Sigmoid colon (tissue), 7 donors: ENCODE data around the gene IL31RA. TPM values are rescaled to one million over a fixed set of nuclear protein-coding genes. Genes with fewer than 3 reads are reported as not detected.

Source experiments
- DNase-seq: peaks from one replicate; pipeline ENCODE4 v3.0.0-alpha.2; 2019
- H3K27ac ChIP-seq, 4 donors: fragments of 200-600 bp; sonication (generic); one replicate each; pipeline ENCODE4 v1.5.1; 2016 to 2019; ENCODE audit warnings: mild to moderate bottlenecking in 1 of 4
- H3K27me3 ChIP-seq, 3 donors: fragments of 200-600 bp; sonication (generic); one replicate each; pipeline ENCODE4 v1.5.1; 2019; ENCODE audit warnings: mild to moderate bottlenecking in 1 of 3
- H3K36me3 ChIP-seq, 4 donors: fragments of 200-600 bp; sonication (generic); one replicate each; pipeline ENCODE4 v1.5.1; 2016 to 2019
- H3K4me1 ChIP-seq, 4 donors: fragments of 200-600 bp; sonication (generic); one replicate each; pipeline ENCODE4 v1.5.1; 2017 to 2019
- H3K4me3 ChIP-seq, 4 donors: fragments of 200-600 bp; sonication (generic); one replicate each; pipeline ENCODE4 v1.5.1; 2017 to 2019; ENCODE audit warnings: mild to moderate bottlenecking in 2 of 4, moderate library complexity in 1 of 4
- H3K9me3 ChIP-seq, 4 donors: fragments of 200-600 bp in 3 of 4; sonication (generic) in 3 of 4; one replicate each; pipeline versions ENCODE4 v1.5.1 to v1.6.1; 2013 to 2019
- CTCF ChIP-seq, 4 experiments: fragments of 450-650 bp in 3 of 4; fragments of 200-600 bp in 1 of 4; IDR thresholded peaks; one replicate each; pipeline ENCODE4 v1.5.1; 2016 to 2019; ENCODE audit warnings: antibody characterized with exemption in 4 of 4, mild to moderate bottlenecking in 3 of 4, moderate library complexity in 2 of 4
- EP300 ChIP-seq, 4 donors: sonication (generic); formaldehyde crosslinking; IDR thresholded peaks; one replicate each; pipeline ENCODE4 v1.6.1; 2017; ENCODE audit warnings: antibody characterized with exemption in 4 of 4
- POLR2A ChIP-seq, 2 donors: fragments of 450-650 bp; IDR thresholded peaks; one replicate each; pipeline ENCODE4 v1.6.1; 2016; ENCODE audit warnings: antibody characterized with exemption in 2 of 2, mild to moderate bottlenecking in 2 of 2, moderate library complexity in 2 of 2
- POLR2AphosphoS5 ChIP-seq, 4 donors: sonication (generic); formaldehyde crosslinking; IDR thresholded peaks; one replicate each; pipeline ENCODE4 v1.6.1; 2017; ENCODE audit warnings: antibody characterized with exemption in 4 of 4
- WGBS, 2 donors: extraction: QIAGEN DNeasy Blood & Tissue Kit; methylation state at CpG; one replicate each; pipeline ENCODE4 v1.1.7; 2013; 5-methylcytosine and 5-hydroxymethylcytosine counted together
- intact Hi-C: fragments of 100-400 bp; cut with DNase I; formaldehyde crosslinking; loops from one replicate; pipeline ENCODE4 v1.15.1; 2023
- polyA plus RNA-seq, 3 donors: library from polyadenylated mRNA; stranded (reverse); fragments of 200-250 nt; gene quantifications; one replicate each; pipeline ENCODE4 v1.2.3, GENCODE V29; 2013
- total RNA-seq, 4 donors: library from RNA; depleted of rRNA; stranded (reverse); fragments of >200 nt; gene quantifications; one replicate each; pipeline ENCODE4 v1.1.0, GENCODE V29; 2016
- donor health status: healthy with polysubstance abuse.
- donor health status: Bipolar disorder and iron deficiency.
- donor health status: healthy.

The IL31RA gene
- total and polyA plus RNA-seq, 7 donors = 0.09 to 3.3 (median 1.5) TPM; not detected in 3

GRCh38 chr5:55923177-55923771 is 72.1 kb downstream of the IL31RA start:
- intact Hi-C loops = no loop called here
- no peaks in the 10 kb centered on the region for H3K4me1 ChIP-seq
- TF ChIP-seq POLR2A (IDR thresholded peaks at IDR 0.05) = no peak
- TF ChIP-seq CTCF (IDR thresholded peaks at IDR 0.05) = no peak
- TF ChIP-seq POLR2AphosphoS5 (IDR thresholded peaks at IDR 0.05) = no peak
- no peaks in the 10 kb centered on the region for H3K36me3 ChIP-seq
- H3K4me3 ChIP-seq = peak overlapping the region in 3 of 4 donors; percentile 23 to 35 (median 25)
- no peaks in the 10 kb centered on the region for H3K27me3 ChIP-seq
- H3K9me3 ChIP-seq = no peaks in the 10 kb centered on the region
- H3K27ac ChIP-seq = peak overlapping the region in 1 of 4 donors; percentile 9
- WGBS, 2 donors = 29 to 47% methylated on average over 17 of the region's 17 CpGs
- no peak for DNase-seq

GRCh38 chr5:55923865-55924500 is 72.8 kb downstream of the IL31RA start:
- no peak overlapping the region for H3K27ac ChIP-seq
- H3K36me3 ChIP-seq = no peaks in the 10 kb centered on the region
- 90% methylated on average over 9 of the region's 9 CpGs for WGBS, 2 donors
- intact Hi-C loops = no loop called here
- H3K4me1 ChIP-seq = no peaks in the 10 kb centered on the region
- H3K27me3 ChIP-seq = no peaks in the 10 kb centered on the region
- TF ChIP-seq POLR2A (IDR thresholded peaks at IDR 0.05) = no peak
- no peak for TF ChIP-seq CTCF (IDR thresholded peaks at IDR 0.05)
- TF ChIP-seq EP300 (IDR thresholded peaks at IDR 0.05) = no peak
- TF ChIP-seq POLR2AphosphoS5 (IDR thresholded peaks at IDR 0.05) = no peak
- H3K9me3 ChIP-seq = no peaks in the 10 kb centered on the region
- no peak for DNase-seq
- no peak overlapping the region for H3K4me3 ChIP-seq

- Histone ChIP-seq H3K36me3 (no peaks in the 10 kb centered on the region), H3K27me3 (no peaks in the 10 kb centered on the region), H3K4me1 (no peaks in the 10 kb centered on the region), H3K4me3 (no peak overlapping the region), H3K27ac (no peak overlapping the region), H3K9me3 (no peaks in the 10 kb centered on the region)
- DNase-seq = no peak
- intact Hi-C loops = no loop called here
- TF ChIP-seq EP300 (IDR thresholded peaks at IDR 0.05) = no peak
- 89 to 98% methylated on average over 11 of the region's 11 CpGs for WGBS, 2 donors
Measured at GRCh38 chr5:55924744-55925143, 73.6 kb downstream of the IL31RA start.

GRCh38 chr5:55925181-55925580 is 74.0 kb downstream of the IL31RA start:
- Histone ChIP-seq H3K9me3 (no peaks in the 10 kb centered on the region), H3K27me3 (no peaks in the 10 kb centered on the region), H3K4me3 (no peak overlapping the region), H3K36me3 (no peaks in the 10 kb centered on the region), H3K27ac (no peak overlapping the region), H3K4me1 (no peaks in the 10 kb centered on the region)
- TF ChIP-seq POLR2A (IDR thresholded peaks at IDR 0.05) (no peak), EP300 (IDR thresholded peaks at IDR 0.05) (no peak), CTCF (IDR thresholded peaks at IDR 0.05) (no peak), POLR2AphosphoS5 (IDR thresholded peaks at IDR 0.05) (no peak)
- DNase-seq = no peak
- intact Hi-C loops = no loop called here
- WGBS, 2 donors = 96 to 97% methylated on average over 3 of the region's 3 CpGs

- 60 to 78% methylated on average over 5 of the region's 5 CpGs for WGBS, 2 donors
- intact Hi-C loops = no loop called here
- Histone ChIP-seq H3K4me1 (no peaks in the 10 kb centered on the region), H3K9me3 (no peaks in the 10 kb centered on the region), H3K27ac (no peak overlapping the region), H3K4me3 (no peak overlapping the region), H3K27me3 (no peaks in the 10 kb centered on the region), H3K36me3 (no peaks in the 10 kb centered on the region)
- TF ChIP-seq POLR2AphosphoS5 (IDR thresholded peaks at IDR 0.05) = no peak
- no peak for TF ChIP-seq EP300 (IDR thresholded peaks at IDR 0.05)
- TF ChIP-seq CTCF (IDR thresholded peaks at IDR 0.05) = no peak
- no peak for TF ChIP-seq POLR2A (IDR thresholded peaks at IDR 0.05)
- DNase-seq = no peak
Measured at GRCh38 chr5:55925712-55926111, 74.6 kb downstream of the IL31RA start.
